HepG2 (cell line): Measurements from ENCODE around the gene ZNF100. TPM values are rescaled to one million over a fixed set of nuclear protein-coding genes. Genes with fewer than 3 reads are reported as not detected.

Experiments
- ATAC-seq: fragments of 200-7000 bp; cut with Tn5 transposase; 3 replicates; pipeline ENCODE4 v1.9.1; 2020; ENCODE audit warnings: mild to moderate bottlenecking, moderate library complexity
- BruUV-seq: library from RNA; stranded (reverse); fragments of 400-500 nt; replicated peaks from 2 replicates; lab custom pipeline; 2021; lab: Mats Ljungman, UMichigan
- CTCF ChIA-PET: fragments of 300-600 bp; formaldehyde crosslinking; extraction: SDS; loops from one replicate; lab custom pipeline; 2021; ENCODE audit warnings: low total read pairs, inconsistent platforms, low intra/inter-chr PET ratio; lab: Yijun Ruan, JAX
- POLR2A ChIA-PET: fragments of 350-600 bp; sonication (Branson Sonifier 250); formaldehyde crosslinking; loops from one replicate; lab custom pipeline; 2020; ENCODE audit warnings: antibody characterized with exemption, inconsistent platforms; lab: Yijun Ruan, JAX
- DNase-seq: peaks from one replicate; pipeline ENCODE4 v3.0.0-alpha.2; 2015; ENCODE audit warnings: low spot score
- FAIRE-seq: peaks from 3 replicates; lab custom pipeline; 2011; peaks lifted over from hg19 to GRCh38; lab: Jason Lieb, UNC
- H2AFZ ChIP-seq: one replicate; pipeline ENCODE4 v1.6.1; 2011; ENCODE audit warnings: low read length, inconsistent platforms
- H3K27ac ChIP-seq: fragments of 300-600 bp; 3 replicates; pipeline ENCODE4 v1.8.0; 2011; ENCODE audit warnings: mixed run types, mild to moderate bottlenecking, mixed read lengths, low read length, inconsistent platforms; ENCODE audit not compliant: insufficient read depth; ENCODE audit errors: extremely low read length
- H3K27me3 ChIP-seq, 2 experiments: fragments of 200-600 bp in 1 of 2; 2 replicates in 1 of 2; 3 replicates in 1 of 2; pipeline versions ENCODE4 v1.6.0 to v1.8.0; 2011; ENCODE audit warnings: low read length in 2 of 2, mild to moderate bottlenecking in 2 of 2, moderate library complexity in 2 of 2, inconsistent platforms in 1 of 2; ENCODE audit not compliant: insufficient read depth in 2 of 2, control insufficient read depth in 1 of 2
- H3K36me3 ChIP-seq, 2 experiments: fragments of 200-600 bp in 1 of 2; replicated peaks in 1 of 2; 2 replicates in 1 of 2; 3 replicates in 1 of 2; pipeline versions ENCODE4 v1.5.1 to v1.8.0; 2011; ENCODE audit warnings: low read length in 2 of 2, inconsistent platforms in 1 of 2; ENCODE audit not compliant: insufficient read depth in 2 of 2, control insufficient read depth in 1 of 2
- H3K4me1 ChIP-seq: 2 replicates; pipeline ENCODE4 v1.5.1; 2012; ENCODE audit warnings: low read length, inconsistent platforms; ENCODE audit not compliant: insufficient read depth
- H3K4me2 ChIP-seq: 2 replicates; pipeline ENCODE4 v1.6.0; 2011; ENCODE audit warnings: low read depth, low read length, inconsistent platforms
- H3K4me3 ChIP-seq, 3 experiments: fragments of 200-600 bp in 1 of 3; sonication (generic), shearing (Covaris generic) in 1 of 3; replicated peaks in 1 of 3; 2 replicates each; pipeline ENCODE4 v1.5.1; 2011 to 2016; ENCODE audit warnings: low read length in 3 of 3, inconsistent platforms in 2 of 3, low read depth in 2 of 3, mild to moderate bottlenecking in 2 of 3, control low read depth in 1 of 3, mixed read lengths in 1 of 3; ENCODE audit not compliant: insufficient read depth in 1 of 3
- H3K79me2 ChIP-seq: one replicate; pipeline ENCODE4 v1.6.1; 2011; ENCODE audit warnings: low read length, inconsistent platforms; ENCODE audit not compliant: insufficient read depth
- H3K9ac ChIP-seq: 2 replicates; pipeline ENCODE4 v1.6.0; 2011; ENCODE audit warnings: mild to moderate bottlenecking, low read depth, low read length, inconsistent platforms; ENCODE audit not compliant: insufficient read depth
- H3K9me3 ChIP-seq: 2 replicates; pipeline ENCODE4 v1.5.1; 2012; ENCODE audit warnings: mild to moderate bottlenecking, low read length
- H4K20me1 ChIP-seq: 2 replicates; pipeline ENCODE4 v1.6.0; 2011; ENCODE audit warnings: inconsistent platforms, mild to moderate bottlenecking, low read length, moderate library complexity; ENCODE audit not compliant: insufficient read depth
- ARNT2 ChIP-seq: sonication (generic); formaldehyde crosslinking; IDR thresholded peaks from 2 replicates; pipeline ENCODE4 v1.8.0; 2022; ENCODE audit warnings: mild to moderate bottlenecking, low read depth, missing genetic modification reagents, moderate library complexity
- ATF1 ChIP-seq: IDR thresholded peaks from 2 replicates; pipeline ENCODE4 v1.6.1; 2016; ENCODE audit warnings: mild to moderate bottlenecking, control low read depth
- BCL6 ChIP-seq: IDR thresholded peaks from 2 replicates; pipeline ENCODE4 v1.6.1; 2016; ENCODE audit warnings: missing genetic modification reagents, missing compliant biosample characterization
- CCDC6 ChIP-seq: sonication (generic); formaldehyde crosslinking; IDR thresholded peaks from 2 replicates; pipeline ENCODE4 v1.8.1; 2022; ENCODE audit warnings: mild to moderate bottlenecking, missing genetic modification reagents, moderate library complexity
- CREB1 ChIP-seq, 2 experiments: fragments of 450-650 bp in 1 of 2; IDR thresholded peaks; 2 replicates each; pipeline ENCODE4 v1.6.1; 2016 to 2017; ENCODE audit warnings: control low read depth in 1 of 2, mild to moderate bottlenecking in 1 of 2, missing compliant biosample characterization in 1 of 2, missing genetic modification characterization in 1 of 2
- DNMT1 ChIP-seq: sonication (generic); formaldehyde crosslinking; IDR thresholded peaks from 2 replicates; pipeline ENCODE4 v1.5.1; 2020; ENCODE audit warnings: mild to moderate bottlenecking, missing genetic modification reagents
- E2F2 ChIP-seq: sonication (generic); formaldehyde crosslinking; IDR thresholded peaks from 2 replicates; pipeline ENCODE4 v1.4.0; 2020; ENCODE audit warnings: missing genetic modification reagents, borderline replicate concordance
- GFI1 ChIP-seq: sonication (generic); formaldehyde crosslinking; IDR thresholded peaks from 2 replicates; pipeline ENCODE4 v1.5.0; 2020; ENCODE audit warnings: missing genetic modification reagents, mild to moderate bottlenecking, borderline replicate concordance
- NR2F6 ChIP-seq, 2 experiments: IDR thresholded peaks; 2 replicates each; pipeline ENCODE4 v1.6.1; 2016; ENCODE audit warnings: antibody characterized with exemption in 1 of 2, mild to moderate bottlenecking in 1 of 2
- POLR2AphosphoS2 ChIP-seq: IDR thresholded peaks from 2 replicates; pipeline ENCODE4 v1.6.1; 2011; ENCODE audit warnings: low read depth, low read length, improper control_type of control experiment
- SNAPC5 ChIP-seq: sonication (generic); formaldehyde crosslinking; IDR thresholded peaks from 2 replicates; pipeline ENCODE4 v1.8.1; 2023; ENCODE audit warnings: mild to moderate bottlenecking, missing genetic modification reagents, borderline replicate concordance
- U2AF1 ChIP-seq: fragments of 200-400 bp; formaldehyde crosslinking; optimal IDR thresholded peaks from 2 replicates; pipeline ENCODE3; 2017; ENCODE audit warnings: mild to moderate bottlenecking, low read depth, low read length
- ZFP37 ChIP-seq: sonication (generic); formaldehyde crosslinking; IDR thresholded peaks from 2 replicates; pipeline ENCODE4 v1.4.0; 2020; ENCODE audit warnings: missing genetic modification reagents, borderline replicate concordance
- ZNF263 ChIP-seq: sonication (generic); formaldehyde crosslinking; IDR thresholded peaks from 2 replicates; pipeline ENCODE4 v1.4.0; 2020; ENCODE audit warnings: missing genetic modification reagents
- ZNF709 ChIP-seq: sonication (generic); formaldehyde crosslinking; IDR thresholded peaks from 2 replicates; pipeline ENCODE4 v1.5.0; 2020; ENCODE audit warnings: mild to moderate bottlenecking, missing genetic modification reagents
- ZSCAN22 ChIP-seq: sonication (generic); formaldehyde crosslinking; IDR thresholded peaks from 2 replicates; pipeline ENCODE4 v1.4.0; 2020; ENCODE audit warnings: mild to moderate bottlenecking, missing genetic modification reagents
- WGBS: methylation state at CpG from one replicate; pipeline ENCODE4 v1.1.6; 2017; ENCODE audit warnings: low lambda C conversion rate; 5-methylcytosine and 5-hydroxymethylcytosine counted together
- in situ Hi-C: cut with HindIII; loops from 2 replicates; pipeline ENCODE4 v1.10.0; 2017; ENCODE audit warnings: low pct_unique_long_range_greater_than_20kb; ENCODE audit not compliant: extremely low pct_ligation_motif_present
- intact Hi-C: fragments of 100-400 bp; cut with micrococcal nuclease; formaldehyde crosslinking; loops from one replicate; pipeline ENCODE4 v1.10.0; 2022; ENCODE audit not compliant: unreplicated experiment
- polyA plus RNA-seq, 8 experiments: library from polyadenylated mRNA; depleted of rRNA in 3 of 8; stranded (reverse) in 7 of 8; unstranded in 1 of 8; fragments of >200 nt; fragmentation: Illumina TruSeq in 4 of 8; extraction: Trizol in 4 of 8; gene quantifications; 2 replicates each; pipeline versions ENCODE4 v1.2.1 to v1.2.3, GENCODE V29; 2011 to 2016; ENCODE audit warnings: low read depth in 4 of 8, missing spikeins in 1 of 8, mixed read lengths in 1 of 8; ENCODE audit not compliant: insufficient read depth in 1 of 8
- total RNA-seq, 5 experiments: library from RNA; depleted of rRNA; stranded (reverse); fragments of >200 nt; fragmentation: Illumina TruSeq; extraction: Trizol; gene quantifications; 2 replicates each; pipeline ENCODE4 v1.2.3, GENCODE V29; 2016; ENCODE audit warnings: low read depth in 1 of 5
- TF ChIP-seq, protein P1 (sequence below): sonication (generic); formaldehyde crosslinking; IDR thresholded peaks from 2 replicates; pipeline ENCODE4 v1.8.1; 2023; ENCODE audit warnings: mild to moderate bottlenecking, moderate library complexity, missing genetic modification reagents

ZNF100 gene
- total and polyA plus RNA-seq, 2 of the 13 experiments (the other 11 are each of a cell fraction or from before 2014, with no cell fraction given), result 2.5 to 11.4 TPM

DNA sequence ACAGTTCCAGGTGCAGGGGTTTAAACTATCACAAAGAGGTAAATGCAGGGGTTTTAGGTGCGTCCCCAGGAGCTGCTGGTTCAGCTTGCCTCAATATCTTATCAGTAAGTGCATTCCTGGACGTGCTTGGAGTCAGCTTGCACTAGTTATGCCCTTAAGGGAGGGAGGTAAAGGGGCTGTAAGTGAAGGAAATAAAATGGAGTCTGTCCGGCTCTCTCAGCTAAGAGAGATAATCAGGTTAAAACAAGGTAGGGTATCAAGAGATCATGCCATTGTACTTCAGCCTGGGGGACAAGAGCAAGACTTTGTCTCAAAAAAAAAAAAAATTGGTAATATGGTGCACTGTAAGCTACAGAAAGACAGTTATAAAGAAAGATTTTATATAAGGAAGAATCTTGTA, 69.7 kb downstream of the ZNF100 start:
- ChIA-PET POLR2A (no interaction called here), CTCF (no interaction called here)
- in situ Hi-C loops, result no loop called here
- no peak overlapping the region for H3K4me3 ChIP-seq
- no peak overlapping the region for H2AFZ ChIP-seq
- no peaks in the 10 kb centered on the region for H3K4me1 ChIP-seq
- DNase-seq (no peak), FAIRE-seq (no peak), ATAC-seq (no peak)
- no peaks in the 10 kb centered on the region for H4K20me1 ChIP-seq
- H3K36me3 ChIP-seq, result no peaks in the 10 kb centered on the region
- H3K4me2 ChIP-seq, result no peak overlapping the region
- H3K27me3 ChIP-seq, result no peaks in the 10 kb centered on the region
- H3K27ac ChIP-seq, result no peak overlapping the region
- 1% methylated on average over 3 of the region's 3 CpGs for WGBS
- peaks cover 57% of the 10 kb centered on the region for H3K9me3 ChIP-seq
- BruUV-seq, result no TSS peak
- H3K9ac ChIP-seq, result no peak overlapping the region
- no peak for TF ChIP-seq ARNT2
- TF ChIP-seq BCL6 (CRISPR knock-in tag), result no peak
- no peak for TF ChIP-seq E2F2 (CRISPR knock-in tag)
- TF ChIP-seq, protein P1, sequence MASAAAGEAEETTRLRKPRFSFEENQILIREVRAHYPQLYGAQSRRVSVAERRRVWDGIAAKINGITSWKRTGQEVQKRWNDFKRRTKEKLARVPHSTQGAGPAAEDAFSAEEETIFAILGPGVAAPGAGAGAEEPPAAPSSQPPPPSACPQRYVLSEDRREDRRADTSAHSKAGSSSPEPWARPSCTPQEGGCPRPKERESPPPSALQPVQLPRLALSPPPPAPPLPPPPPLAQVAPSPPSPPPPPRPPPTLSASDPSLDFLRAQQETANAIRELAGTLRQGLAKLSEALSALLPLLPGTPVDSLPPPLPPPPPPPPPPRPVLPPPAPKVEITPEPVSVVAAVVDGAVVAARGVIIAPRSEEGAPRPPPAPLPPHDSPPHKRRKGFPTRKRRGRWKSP (CRISPR knock-in tag), result no peak
- no peak for TF ChIP-seq DNMT1
- TF ChIP-seq NR2F6 (IDR thresholded peaks at IDR 0.05), result no peak
- TF ChIP-seq NR2F6 (CRISPR knock-in tag; IDR thresholded peaks at IDR 0.05), result no peak
- TF ChIP-seq ZSCAN22 (CRISPR knock-in tag), result no peak
- TF ChIP-seq ZNF709 (CRISPR knock-in tag), result no peak
- no peak for TF ChIP-seq CCDC6 (CRISPR knock-in tag)
- no peak for TF ChIP-seq POLR2AphosphoS2
- TF ChIP-seq GFI1 (CRISPR knock-in tag), result no peak
- no peak for TF ChIP-seq ZNF263 (CRISPR knock-in tag)
- no peak for TF ChIP-seq SNAPC5 (CRISPR knock-in tag)
- TF ChIP-seq U2AF1, result no peak
- TF ChIP-seq CREB1 (IDR thresholded peaks at IDR 0.05), result no peak
- TF ChIP-seq CREB1 (CRISPR knock-in tag; IDR thresholded peaks at IDR 0.05), result no peak
- no peak for TF ChIP-seq ZFP37 (CRISPR knock-in tag)
- TF ChIP-seq ATF1 (CRISPR knock-in tag), result no peak
- intact Hi-C loops, result loop anchor here (5.0 kb wide), 1 partner anchor 690 kb away; no protein-coding TSS in a partner anchor
- no peaks in the 10 kb centered on the region for H3K79me2 ChIP-seq
